ENCODE measurements around the gene DNASE1L2. TPM values are rescaled to one million over a fixed set of nuclear protein-coding genes. Genes with fewer than 3 reads are reported as not detected.

The DNASE1L2 gene
- total and polyA plus RNA-seq, 2 of the 8 experiments (the other 6 are each of a cell fraction or from before 2014, with no cell fraction given), result 0.35 to 0.97 TPM

GRCh38 chr16:2207872-2208271 lies 28.4 kb upstream of the DNASE1L2 start:
- H2AK5ac ChIP-seq (ENCODE audit: low read depth, low read length), result no peak overlapping the region
- H2AFZ ChIP-seq (ENCODE audit: low read length), result no peak overlapping the region
- no peak overlapping the region for H3K23ac ChIP-seq (ENCODE audit: insufficient read length)
- H3K27me3 ChIP-seq (replicated peaks in 1 of 4; ENCODE audit: control insufficient read depth in 3 of 4, extremely low read depth in 1 of 4, insufficient read depth in 3 of 4, low read length in 3 of 4), result no peaks in the 10 kb centered on the region
- H3K4me1 ChIP-seq (replicated peaks in 1 of 4; ENCODE audit: control insufficient read depth in 3 of 4, insufficient read depth in 4 of 4, low read length in 3 of 4), result peaks cover 0 to 19% (median 10%) of the 10 kb centered on the region in 4 experiments; a peak in 6 of 7 replicates
- H2BK12ac ChIP-seq (ENCODE audit: low read depth, low read length), result no peak overlapping the region
- H2BK20ac ChIP-seq (ENCODE audit: low read length), result no peak overlapping the region
- no peak overlapping the region for H3K18ac ChIP-seq (ENCODE audit: extremely low read depth, low read length)
- no peak overlapping the region for H3K9ac ChIP-seq (replicated peaks in 1 of 4; ENCODE audit: extremely low read depth in 1 of 4, low read depth in 3 of 4, low read length in 3 of 4)
- TF ChIP-seq SIN3A (conservative IDR thresholded peaks at IDR 0.05 in 1 of 2, IDR thresholded peaks at IDR 0.05 in 1 of 2; ENCODE audit: low read depth in 1 of 2, low read length in 2 of 2) (no peak), GABPA (IDR thresholded peaks at IDR 0.05; ENCODE audit: borderline replicate concordance, insufficient read depth, low read length) (no peak), CTBP2 (IDR thresholded peaks at IDR 0.05; ENCODE audit: borderline replicate concordance, insufficient read depth, insufficient read length, low read length) (no peak), CBX5 (IDR thresholded peaks at IDR 0.05; ENCODE audit: low read depth, low read length) (no peak), RAD21 (IDR thresholded peaks at IDR 0.05 in 1 of 2, conservative IDR thresholded peaks at IDR 0.05 in 1 of 2; ENCODE audit: low read depth in 2 of 2, low read length in 2 of 2) (no peak), CEBPB (IDR thresholded peaks at IDR 0.05; ENCODE audit: low read depth, low read length) (no peak)
- TF ChIP-seq, protein P1, sequence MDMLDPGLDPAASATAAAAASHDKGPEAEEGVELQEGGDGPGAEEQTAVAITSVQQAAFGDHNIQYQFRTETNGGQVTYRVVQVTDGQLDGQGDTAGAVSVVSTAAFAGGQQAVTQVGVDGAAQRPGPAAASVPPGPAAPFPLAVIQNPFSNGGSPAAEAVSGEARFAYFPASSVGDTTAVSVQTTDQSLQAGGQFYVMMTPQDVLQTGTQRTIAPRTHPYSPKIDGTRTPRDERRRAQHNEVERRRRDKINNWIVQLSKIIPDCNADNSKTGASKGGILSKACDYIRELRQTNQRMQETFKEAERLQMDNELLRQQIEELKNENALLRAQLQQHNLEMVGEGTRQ (IDR thresholded peaks at IDR 0.05; ENCODE audit: low read length), result no peak
- no peak overlapping the region for H2BK15ac ChIP-seq (ENCODE audit: low read length)
- no peak overlapping the region for H4K5ac ChIP-seq (ENCODE audit: insufficient read length, low read depth, low read length)
- no peak overlapping the region for H2BK120ac ChIP-seq (replicated peaks; ENCODE audit: low read depth, low read length)
- peaks cover 5 to 27% of the 10 kb centered on the region in 2 experiments for H4K20me1 ChIP-seq (replicated peaks in 1 of 2; ENCODE audit: control insufficient read depth in 1 of 2, insufficient read depth in 2 of 2, low read length in 2 of 2)
- H3K79me2 ChIP-seq (ENCODE audit: control insufficient read depth in 1 of 2, insufficient read depth in 2 of 2, low read length in 2 of 2), result peaks cover 0 to 10% of the 10 kb centered on the region in 2 experiments; a peak in 1 of 4 replicates
- H2BK5ac ChIP-seq (ENCODE audit: low read depth, low read length), result no peak overlapping the region
- H3K56ac ChIP-seq (replicated peaks; ENCODE audit: insufficient read length, low read depth, low read length), result no peak overlapping the region
- no peaks in the 10 kb centered on the region for H3K9me3 ChIP-seq (ENCODE audit: insufficient read depth in 2 of 2, low read depth in 1 of 2, low read length in 1 of 2)
- no peak overlapping the region for H3K4me2 ChIP-seq (ENCODE audit: insufficient read depth in 1 of 2, low read depth in 2 of 2, low read length in 2 of 2)
- no peak overlapping the region for H3K4ac ChIP-seq (replicated peaks; ENCODE audit: insufficient read length, low read depth, low read length)
- H3K36me3 ChIP-seq (ENCODE audit: control insufficient read depth in 2 of 4, insufficient read depth in 4 of 4, low read length in 3 of 4), result peaks cover 8 to 42% (median 19%) of the 10 kb centered on the region in 4 experiments; a peak in 6 of 8 replicates
- peaks cover 12% of the 10 kb centered on the region; the same call in 1 of the 2 replicates for H3K23me2 ChIP-seq (ENCODE audit: low read depth, low read length)
- CTCF ChIA-PET (ENCODE audit: partially characterized antibody), result interaction anchor here (2.3 kb wide), 1 partner anchor 9 kb away, joined by 6 read pairs; no protein-coding TSS in a partner anchor
- H3K4me3 ChIP-seq (ENCODE audit: extremely low read depth in 1 of 4, insufficient read depth in 2 of 4, low read depth in 3 of 4, low read length in 4 of 4), result no peak overlapping the region
- no peak overlapping the region for H4K8ac ChIP-seq (ENCODE audit: extremely low read depth, insufficient read depth, low read length)
- no peak overlapping the region for H3K27ac ChIP-seq (ENCODE audit: low read depth, low read length)
- WGBS, 2 experiments (ENCODE audit: extremely low coverage in 1 of 2, insufficient coverage in 1 of 2, insufficient read length in 1 of 2, insufficient replicate concordance in 2 of 2, low coverage in 1 of 2, low lambda C conversion rate in 2 of 2, missing lambda C conversion rate in 1 of 2), result 93% methylated on average over 9 of the region's 9 CpGs; no CpG with 5 or more reads in 1 of the 2 experiments
- peaks cover 10% of the 10 kb centered on the region for H3K79me1 ChIP-seq (ENCODE audit: low read depth, low read length)
- no peak for FAIRE-seq
- POLR2A ChIA-PET (ENCODE audit: partially characterized antibody), result interaction anchor here (0.7 to 15.1 kb wide), 10 partner anchors 11 to 325 kb away, joined by 3 to 156 read pairs (median 16); partner anchors contain the start of genes CASKIN1, E4F1, ECI1 and TRAF7
- no peak overlapping the region for H3K14ac ChIP-seq (ENCODE audit: insufficient read length)
- no peak overlapping the region for H4K91ac ChIP-seq (replicated peaks; ENCODE audit: insufficient read length, low read length)
- no peak for DNase-seq (ENCODE audit: low read depth in 1 of 2, low spot score in 2 of 2)

Data from H1 (cell line).